OCI-LY7 (cell line): ENCODE results near the gene YJEFN3.

Source experiments
- CTCF ChIP-seq: fragments of 200-600 bp; sonication (generic); conservative IDR thresholded peaks from 2 replicates; pipeline ENCODE4 v1.5.1; 2014; ENCODE audit warnings: mild to moderate bottlenecking, antibody characterized with exemption, low read length, moderate library complexity, mixed read lengths
- EZH2phosphoT487 ChIP-seq: fragments of 200-600 bp; sonication (generic); IDR thresholded peaks from 2 replicates; pipeline ENCODE4 v1.6.1; 2018; ENCODE audit warnings: low read depth, borderline replicate concordance, mild to moderate bottlenecking, mixed run types, antibody characterized with exemption, low read length, moderate library complexity, mixed read lengths

- TF ChIP-seq CTCF (no peak), EZH2phosphoT487 (no peak)
These were observed 5.1 kb downstream of the YJEFN3 start for GRCh38 chr19:19533841-19534240.
